Trophoblast cell (in vitro differentiated cells and primary cell): ENCODE results near the gene IRAK3.

Experiments
- DNase-seq, 2 donors: peaks; one replicate each; pipeline ENCODE4 v3.0.0-alpha.2; 2016
- H2AFZ ChIP-seq: 2 replicates; pipeline ENCODE4 v1.6.1; 2013; ENCODE audit warnings: low read length, moderate library complexity, mild to moderate bottlenecking; ENCODE audit not compliant: insufficient read depth, poor library complexity
- H2AK5ac ChIP-seq: 2 replicates; pipeline ENCODE4 v1.6.1; 2013; ENCODE audit warnings: mild to moderate bottlenecking, low read length
- H2BK120ac ChIP-seq: 2 replicates; pipeline ENCODE4 v1.6.1; 2013; ENCODE audit warnings: low read length, mild to moderate bottlenecking, moderate library complexity; ENCODE audit not compliant: insufficient read depth, poor library complexity
- H2BK12ac ChIP-seq: 2 replicates; pipeline ENCODE4 v1.6.1; 2013; ENCODE audit warnings: mild to moderate bottlenecking, low read length, moderate library complexity
- H2BK5ac ChIP-seq: 2 replicates; pipeline ENCODE4 v1.6.1; 2013; ENCODE audit warnings: low read length, low read depth, moderate library complexity, mild to moderate bottlenecking; ENCODE audit not compliant: poor library complexity
- H3K14ac ChIP-seq: 2 replicates; pipeline ENCODE4 v1.6.1; 2013; ENCODE audit warnings: mild to moderate bottlenecking, low read length
- H3K18ac ChIP-seq: 2 replicates; pipeline ENCODE4 v1.6.1; 2013; ENCODE audit warnings: mild to moderate bottlenecking, low read length
- H3K23ac ChIP-seq: 2 replicates; pipeline ENCODE4 v1.6.1; 2013; ENCODE audit warnings: low read length
- H3K27ac ChIP-seq: 2 replicates; pipeline ENCODE4 v1.5.1; 2013; ENCODE audit warnings: low read depth, mild to moderate bottlenecking, inconsistent platforms, low read length, moderate library complexity
- H3K27me3 ChIP-seq: 2 replicates; pipeline ENCODE4 v1.6.1; 2013; ENCODE audit warnings: inconsistent platforms, mild to moderate bottlenecking, low read length, moderate library complexity; ENCODE audit not compliant: insufficient read depth
- H3K36me3 ChIP-seq, 2 experiments: 1 replicate in 1 of 2; 2 replicates in 1 of 2; pipeline ENCODE4 v1.6.1; 2013; ENCODE audit warnings: low read length in 2 of 2, mild to moderate bottlenecking in 2 of 2, moderate library complexity in 1 of 2; ENCODE audit not compliant: insufficient read depth in 2 of 2, control insufficient read depth in 1 of 2
- H3K4ac ChIP-seq: 2 replicates; pipeline ENCODE4 v1.6.1; 2013; ENCODE audit warnings: low read depth, mild to moderate bottlenecking, low read length, moderate library complexity
- H3K4me1 ChIP-seq, 2 experiments: 1 replicate in 1 of 2; 2 replicates in 1 of 2; pipeline ENCODE4 v1.6.1; 2013; ENCODE audit warnings: low read length in 2 of 2, mild to moderate bottlenecking in 2 of 2, moderate library complexity in 1 of 2; ENCODE audit not compliant: insufficient read depth in 2 of 2, control insufficient read depth in 1 of 2
- H3K4me2 ChIP-seq: 2 replicates; pipeline ENCODE4 v1.6.1; 2013; ENCODE audit warnings: inconsistent platforms, mild to moderate bottlenecking, low read length, moderate library complexity
- H3K4me3 ChIP-seq: 2 replicates; pipeline ENCODE4 v1.5.1; 2013; ENCODE audit warnings: mild to moderate bottlenecking, low read depth, low read length, inconsistent platforms
- H3K79me1 ChIP-seq: one replicate; pipeline ENCODE4 v1.6.1; 2013; ENCODE audit warnings: low read length
- H3K79me2 ChIP-seq: 2 replicates; pipeline ENCODE4 v1.6.1; 2013; ENCODE audit warnings: low read length, mild to moderate bottlenecking; ENCODE audit not compliant: control insufficient read depth, insufficient read depth, poor library complexity
- H3K9ac ChIP-seq: 2 replicates; pipeline ENCODE4 v1.6.1; 2013; ENCODE audit warnings: mild to moderate bottlenecking, low read length
- H3K9me3 ChIP-seq: 2 replicates; pipeline ENCODE4 v1.6.1; 2013; ENCODE audit warnings: low read depth, mild to moderate bottlenecking, control low read depth, inconsistent platforms, low read length; ENCODE audit not compliant: insufficient read depth
- H4K12ac ChIP-seq: 2 replicates; pipeline ENCODE4 v1.6.1; 2013; ENCODE audit warnings: low read depth, mild to moderate bottlenecking, low read length, moderate library complexity
- H4K8ac ChIP-seq: 2 replicates; pipeline ENCODE4 v1.6.1; 2013; ENCODE audit warnings: low read depth, mild to moderate bottlenecking, low read length, moderate library complexity
- H4K91ac ChIP-seq: one replicate; pipeline ENCODE4 v1.6.1; 2013; ENCODE audit warnings: low read depth, mild to moderate bottlenecking, low read length, moderate library complexity
- WGBS: extraction: QIAGEN DNeasy Blood & Tissue Kit; methylation state at CpG from one replicate; pipeline ENCODE4 v1.1.7; 2013; ENCODE audit warnings: missing lambda C conversion rate; ENCODE audit not compliant: insufficient read length, insufficient coverage; ENCODE audit errors: extremely low coverage; 5-methylcytosine and 5-hydroxymethylcytosine counted together

IRAK3 gene

GRCh38 chr12:66236969-66237368, 48.0 kb downstream of the IRAK3 start:
- no peak overlapping the region for H2BK5ac ChIP-seq
- no peak overlapping the region for H2BK120ac ChIP-seq
- H2AFZ ChIP-seq: no peak overlapping the region
- peaks cover 1% of the 10 kb centered on the region for H3K79me1 ChIP-seq
- no peak overlapping the region for H4K91ac ChIP-seq
- no peak overlapping the region for H3K4me2 ChIP-seq
- H2BK12ac ChIP-seq: no peak overlapping the region
- no peak overlapping the region for H3K18ac ChIP-seq
- WGBS: no CpG with 5 or more reads among the region's 2 CpGs
- H2AK5ac ChIP-seq: no peak overlapping the region
- H3K14ac ChIP-seq: no peak overlapping the region
- H3K23ac ChIP-seq: peak overlapping the region; percentile 67
- no peaks in the 10 kb centered on the region for H3K79me2 ChIP-seq
- no peak for DNase-seq
- no peak overlapping the region for H3K4me3 ChIP-seq
- no peaks in the 10 kb centered on the region for H3K36me3 ChIP-seq
- no peak overlapping the region for H4K12ac ChIP-seq
- no peaks in the 10 kb centered on the region for H3K9me3 ChIP-seq
- no peak overlapping the region for H3K27ac ChIP-seq
- H3K4me1 ChIP-seq: peaks cover 5 to 7% of the 10 kb centered on the region in 2 experiments
- no peak overlapping the region for H4K8ac ChIP-seq
- no peaks in the 10 kb centered on the region for H3K27me3 ChIP-seq
- H3K4ac ChIP-seq: no peak overlapping the region
- no peak overlapping the region for H3K9ac ChIP-seq

GRCh38 chr12:66237505-66238175, 48.6 kb downstream of the IRAK3 start:
- peaks cover 6 to 7% of the 10 kb centered on the region in 2 experiments for H3K4me1 ChIP-seq
- no peak overlapping the region for H3K14ac ChIP-seq
- H3K4ac ChIP-seq: no peak overlapping the region
- H3K27ac ChIP-seq: no peak overlapping the region
- H3K4me3 ChIP-seq: no peak overlapping the region
- no peak overlapping the region for H2BK120ac ChIP-seq
- peaks cover 1% of the 10 kb centered on the region for H3K79me1 ChIP-seq
- no peaks in the 10 kb centered on the region for H3K79me2 ChIP-seq
- H2AK5ac ChIP-seq: no peak overlapping the region
- H4K8ac ChIP-seq: no peak overlapping the region
- no peak overlapping the region for H3K23ac ChIP-seq
- H3K4me2 ChIP-seq: no peak overlapping the region
- no peak overlapping the region for H3K9ac ChIP-seq
- no peak overlapping the region for H4K91ac ChIP-seq
- no peak for DNase-seq
- H2BK12ac ChIP-seq: no peak overlapping the region
- no CpG with 5 or more reads among the region's 2 CpGs for WGBS
- no peaks in the 10 kb centered on the region for H3K9me3 ChIP-seq
- no peaks in the 10 kb centered on the region for H3K36me3 ChIP-seq
- no peaks in the 10 kb centered on the region for H3K27me3 ChIP-seq
- H4K12ac ChIP-seq: no peak overlapping the region
- H3K18ac ChIP-seq: no peak overlapping the region
- H2AFZ ChIP-seq: no peak overlapping the region
- H2BK5ac ChIP-seq: no peak overlapping the region

- no peak overlapping the region for H3K27ac ChIP-seq
- H3K18ac ChIP-seq: no peak overlapping the region
- no peak overlapping the region for H4K91ac ChIP-seq
- H4K8ac ChIP-seq: no peak overlapping the region
- H2BK12ac ChIP-seq: no peak overlapping the region
- H3K36me3 ChIP-seq: no peaks in the 10 kb centered on the region
- no peak overlapping the region for H2BK120ac ChIP-seq
- no CpG with 5 or more reads among the region's 1 CpG for WGBS
- H3K14ac ChIP-seq: no peak overlapping the region
- H3K79me2 ChIP-seq: no peaks in the 10 kb centered on the region
- no peak overlapping the region for H2AFZ ChIP-seq
- H3K79me1 ChIP-seq: peaks cover 1% of the 10 kb centered on the region
- DNase-seq: no peak
- H3K4me1 ChIP-seq: peaks cover 6 to 7% of the 10 kb centered on the region in 2 experiments
- no peak overlapping the region for H4K12ac ChIP-seq
- no peak overlapping the region for H3K9ac ChIP-seq
- H3K23ac ChIP-seq: no peak overlapping the region
- no peak overlapping the region for H3K4me2 ChIP-seq
- H2AK5ac ChIP-seq: no peak overlapping the region
- H3K4me3 ChIP-seq: no peak overlapping the region
- no peaks in the 10 kb centered on the region for H3K9me3 ChIP-seq
- no peak overlapping the region for H3K4ac ChIP-seq
- H2BK5ac ChIP-seq: no peak overlapping the region
- no peaks in the 10 kb centered on the region for H3K27me3 ChIP-seq
These were observed 50.3 kb downstream of the IRAK3 start for GRCh38 chr12:66239295-66239694.

- Histone ChIP-seq H4K91ac (no peak overlapping the region), H3K36me3 (no peaks in the 10 kb centered on the region), H4K8ac (no peak overlapping the region), H2AK5ac (no peak overlapping the region), H3K4me2 (no peak overlapping the region), H3K27me3 (no peaks in the 10 kb centered on the region), H2AFZ (no peak overlapping the region), H2BK120ac (no peak overlapping the region), H3K4ac (no peak overlapping the region), H2BK5ac (no peak overlapping the region), H3K79me2 (no peaks in the 10 kb centered on the region), H3K9ac (no peak overlapping the region), H4K12ac (no peak overlapping the region), H3K14ac (no peak overlapping the region), H3K79me1 (peaks cover 1% of the 10 kb centered on the region), H3K4me3 (no peak overlapping the region), H3K4me1 (peaks cover 6 to 7% of the 10 kb centered on the region in 2 experiments), H3K9me3 (no peaks in the 10 kb centered on the region), H3K27ac (no peak overlapping the region), H2BK12ac (no peak overlapping the region), H3K18ac (no peak overlapping the region), H3K23ac (no peak overlapping the region)
- no peak for DNase-seq
- WGBS: no CpG with 5 or more reads among the region's 7 CpGs
These were observed 51.2 kb downstream of the IRAK3 start for GRCh38 chr12:66240096-66240820.
